22Rv1 (cell line): Measurements from ENCODE around the gene LTBR.

Experiments
- ZFX ChIP-seq: fragments of 450-650 bp; IDR thresholded peaks from 2 replicates; pipeline ENCODE4 v1.6.1; 2017; ENCODE audit warnings: antibody characterized with exemption, borderline replicate concordance
- TF ChIP-seq, protein P1 (sequence below): fragments of 450-650 bp; IDR thresholded peaks from 2 replicates; pipeline ENCODE4 v1.5.1; 2017; ENCODE audit warnings: mild to moderate bottlenecking

DNA sequence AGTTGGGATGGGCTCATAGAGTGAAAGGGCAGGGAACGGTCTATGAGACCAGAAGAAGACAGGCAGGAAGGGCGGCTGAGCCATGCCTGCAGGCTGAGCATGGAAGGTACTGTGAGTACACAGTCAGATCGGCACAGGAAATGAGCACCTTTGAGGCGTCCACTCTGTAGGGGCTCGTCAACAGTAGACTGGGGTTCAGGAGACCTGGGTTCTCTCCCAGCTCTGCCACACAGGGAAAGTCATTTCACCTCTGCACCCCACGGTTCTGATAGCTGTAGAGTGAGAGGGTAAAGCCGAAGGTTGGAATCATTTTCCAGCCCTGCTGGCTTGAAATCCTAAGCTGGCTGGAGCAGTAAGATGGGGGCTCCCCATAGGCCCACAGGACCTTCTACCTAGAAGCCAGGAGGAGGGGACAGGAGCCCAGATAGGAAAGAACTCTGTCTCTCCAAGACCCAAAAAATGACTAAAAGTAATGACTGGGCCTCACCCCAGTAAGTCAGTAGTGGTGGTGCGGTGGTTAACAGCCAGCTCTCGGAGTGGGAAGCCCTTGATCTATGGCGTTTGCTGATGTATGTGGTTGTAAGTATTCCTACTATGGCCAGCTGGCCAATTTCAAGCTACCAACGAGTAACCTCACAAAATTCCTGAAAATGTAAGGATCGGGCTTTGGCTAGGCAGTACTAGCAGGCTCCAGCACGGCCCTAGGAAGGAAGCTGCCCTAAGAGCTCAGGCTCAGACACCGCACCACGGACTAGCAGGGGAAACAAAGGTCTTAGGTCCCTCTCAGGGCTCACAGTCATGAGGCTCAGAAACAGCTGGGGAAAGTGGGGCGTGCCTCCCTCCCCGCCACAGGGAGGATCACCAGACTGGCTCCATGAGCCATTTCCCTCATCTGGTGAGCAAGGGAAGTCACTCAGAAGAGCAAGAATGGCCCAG is 50.5 kb downstream of the LTBR start:
- TF ChIP-seq, protein P1, sequence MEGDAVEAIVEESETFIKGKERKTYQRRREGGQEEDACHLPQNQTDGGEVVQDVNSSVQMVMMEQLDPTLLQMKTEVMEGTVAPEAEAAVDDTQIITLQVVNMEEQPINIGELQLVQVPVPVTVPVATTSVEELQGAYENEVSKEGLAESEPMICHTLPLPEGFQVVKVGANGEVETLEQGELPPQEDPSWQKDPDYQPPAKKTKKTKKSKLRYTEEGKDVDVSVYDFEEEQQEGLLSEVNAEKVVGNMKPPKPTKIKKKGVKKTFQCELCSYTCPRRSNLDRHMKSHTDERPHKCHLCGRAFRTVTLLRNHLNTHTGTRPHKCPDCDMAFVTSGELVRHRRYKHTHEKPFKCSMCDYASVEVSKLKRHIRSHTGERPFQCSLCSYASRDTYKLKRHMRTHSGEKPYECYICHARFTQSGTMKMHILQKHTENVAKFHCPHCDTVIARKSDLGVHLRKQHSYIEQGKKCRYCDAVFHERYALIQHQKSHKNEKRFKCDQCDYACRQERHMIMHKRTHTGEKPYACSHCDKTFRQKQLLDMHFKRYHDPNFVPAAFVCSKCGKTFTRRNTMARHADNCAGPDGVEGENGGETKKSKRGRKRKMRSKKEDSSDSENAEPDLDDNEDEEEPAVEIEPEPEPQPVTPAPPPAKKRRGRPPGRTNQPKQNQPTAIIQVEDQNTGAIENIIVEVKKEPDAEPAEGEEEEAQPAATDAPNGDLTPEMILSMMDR, result no peak
- no peak for TF ChIP-seq ZFX
